ENCODE results near the gene BRD9.
"Not testable (repeated sequence)": the region's sequence is repeated elsewhere in the genome, so short reads cannot be mapped to it uniquely, and the experiment has no call there.

DNA sequence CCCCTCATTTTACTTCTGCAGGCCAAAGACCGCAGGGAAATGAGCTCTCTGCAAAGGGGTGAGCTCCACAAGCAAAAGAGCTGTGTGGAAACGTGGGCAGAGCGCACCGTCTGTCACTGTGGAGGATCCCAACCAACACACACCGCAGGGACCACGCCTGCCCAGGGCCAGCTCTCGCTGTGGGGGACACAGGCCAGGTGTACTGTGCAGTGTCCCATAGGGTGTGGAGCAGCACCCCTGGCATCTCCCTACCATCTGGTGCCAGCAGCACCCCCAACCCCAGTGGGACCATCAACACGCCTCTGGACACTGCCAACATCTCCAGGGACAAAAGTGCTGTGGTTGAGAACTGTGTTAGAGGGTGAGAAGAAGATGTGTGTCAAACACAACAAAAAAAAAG lies 13.9 kb downstream of the BRD9 start:
- TF ChIP-seq, protein P1, sequence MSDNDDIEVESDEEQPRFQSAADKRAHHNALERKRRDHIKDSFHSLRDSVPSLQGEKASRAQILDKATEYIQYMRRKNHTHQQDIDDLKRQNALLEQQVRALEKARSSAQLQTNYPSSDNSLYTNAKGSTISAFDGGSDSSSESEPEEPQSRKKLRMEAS (IDR thresholded peaks at IDR 0.05), result not testable (repeated sequence)
- TF ChIP-seq, protein P2, sequence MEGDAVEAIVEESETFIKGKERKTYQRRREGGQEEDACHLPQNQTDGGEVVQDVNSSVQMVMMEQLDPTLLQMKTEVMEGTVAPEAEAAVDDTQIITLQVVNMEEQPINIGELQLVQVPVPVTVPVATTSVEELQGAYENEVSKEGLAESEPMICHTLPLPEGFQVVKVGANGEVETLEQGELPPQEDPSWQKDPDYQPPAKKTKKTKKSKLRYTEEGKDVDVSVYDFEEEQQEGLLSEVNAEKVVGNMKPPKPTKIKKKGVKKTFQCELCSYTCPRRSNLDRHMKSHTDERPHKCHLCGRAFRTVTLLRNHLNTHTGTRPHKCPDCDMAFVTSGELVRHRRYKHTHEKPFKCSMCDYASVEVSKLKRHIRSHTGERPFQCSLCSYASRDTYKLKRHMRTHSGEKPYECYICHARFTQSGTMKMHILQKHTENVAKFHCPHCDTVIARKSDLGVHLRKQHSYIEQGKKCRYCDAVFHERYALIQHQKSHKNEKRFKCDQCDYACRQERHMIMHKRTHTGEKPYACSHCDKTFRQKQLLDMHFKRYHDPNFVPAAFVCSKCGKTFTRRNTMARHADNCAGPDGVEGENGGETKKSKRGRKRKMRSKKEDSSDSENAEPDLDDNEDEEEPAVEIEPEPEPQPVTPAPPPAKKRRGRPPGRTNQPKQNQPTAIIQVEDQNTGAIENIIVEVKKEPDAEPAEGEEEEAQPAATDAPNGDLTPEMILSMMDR (IDR thresholded peaks at IDR 0.05), result not testable (repeated sequence)
- not testable (repeated sequence) for TF ChIP-seq JUN (IDR thresholded peaks at IDR 0.05); POLR2A (IDR thresholded peaks at IDR 0.05; ENCODE audit: low read length); ZNF302 (CRISPR knock-in tag; IDR thresholded peaks at IDR 0.05); RARB (CRISPR knock-in tag; IDR thresholded peaks at IDR 0.05); EP300 (IDR thresholded peaks at IDR 0.05)
- TF ChIP-seq, protein P3, sequence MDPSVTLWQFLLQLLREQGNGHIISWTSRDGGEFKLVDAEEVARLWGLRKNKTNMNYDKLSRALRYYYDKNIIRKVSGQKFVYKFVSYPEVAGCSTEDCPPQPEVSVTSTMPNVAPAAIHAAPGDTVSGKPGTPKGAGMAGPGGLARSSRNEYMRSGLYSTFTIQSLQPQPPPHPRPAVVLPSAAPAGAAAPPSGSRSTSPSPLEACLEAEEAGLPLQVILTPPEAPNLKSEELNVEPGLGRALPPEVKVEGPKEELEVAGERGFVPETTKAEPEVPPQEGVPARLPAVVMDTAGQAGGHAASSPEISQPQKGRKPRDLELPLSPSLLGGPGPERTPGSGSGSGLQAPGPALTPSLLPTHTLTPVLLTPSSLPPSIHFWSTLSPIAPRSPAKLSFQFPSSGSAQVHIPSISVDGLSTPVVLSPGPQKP (IDR thresholded peaks at IDR 0.05; ENCODE audit: low read depth, low read length), result not testable (repeated sequence)
